SK-N-SH treated with all-trans-retinoic acid at 6 μM for 48 hours (cell line): ENCODE data around the gene PUSL1.

Experiments
- ATAC-seq: fragments of 200-7000 bp; cut with Tn5 transposase; 3 replicates; pipeline ENCODE4 v1.9.1; 2020; ENCODE audit warnings: mild to moderate bottlenecking, moderate library complexity
- TCF4 ChIP-seq: fragments of 250-450 bp; sonication (Bioruptor Pico); IDR thresholded peaks from 2 replicates; pipeline ENCODE4 v1.8.0; 2021; ENCODE audit warnings: mild to moderate bottlenecking, moderate library complexity, borderline replicate concordance
- ZNF8 ChIP-seq: fragments of 450-650 bp; formaldehyde crosslinking; IDR thresholded peaks from 2 replicates; pipeline ENCODE4 v1.5.0; 2020; ENCODE audit warnings: mild to moderate bottlenecking, moderate library complexity
- TF ChIP-seq, protein P1 (sequence below): fragments of 250-450 bp; sonication (Bioruptor Pico); IDR thresholded peaks from 2 replicates; pipeline ENCODE4 v1.5.0; 2020; ENCODE audit warnings: mild to moderate bottlenecking, moderate library complexity

The PUSL1 gene

DNA sequence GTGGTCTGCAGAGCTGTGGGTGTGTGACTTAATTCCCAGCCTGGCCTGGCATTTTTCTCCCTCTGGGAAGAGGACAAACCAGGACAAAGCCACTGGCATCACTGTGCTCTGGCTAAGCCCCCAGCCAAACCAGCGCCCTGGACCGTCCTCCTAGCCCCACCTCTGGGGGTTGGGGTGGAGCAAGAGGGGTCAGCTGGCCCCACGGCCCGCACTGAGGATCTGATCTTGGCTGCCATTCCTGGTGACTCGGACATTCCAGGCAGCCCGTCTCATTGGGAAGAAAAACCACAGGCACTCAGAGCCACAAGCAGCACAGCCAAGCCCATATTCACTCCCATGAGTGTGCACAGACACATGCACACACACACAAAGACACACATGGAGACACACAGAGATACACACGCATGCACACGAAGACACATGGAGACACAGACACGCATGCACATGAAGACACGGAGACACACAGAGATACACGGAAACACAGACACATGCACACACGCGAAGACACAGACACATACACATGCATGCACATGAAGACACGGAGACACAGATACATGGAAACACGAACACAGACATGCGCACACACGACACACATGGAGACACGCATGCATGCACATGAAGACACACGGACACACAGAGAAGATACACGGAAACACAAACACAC is 52.2 kb downstream of the PUSL1 start:
- no peak for TF ChIP-seq ZNF8 (CRISPR knock-in tag)
- no peak for TF ChIP-seq TCF4 (CRISPR knock-in tag)
- TF ChIP-seq, protein P1, sequence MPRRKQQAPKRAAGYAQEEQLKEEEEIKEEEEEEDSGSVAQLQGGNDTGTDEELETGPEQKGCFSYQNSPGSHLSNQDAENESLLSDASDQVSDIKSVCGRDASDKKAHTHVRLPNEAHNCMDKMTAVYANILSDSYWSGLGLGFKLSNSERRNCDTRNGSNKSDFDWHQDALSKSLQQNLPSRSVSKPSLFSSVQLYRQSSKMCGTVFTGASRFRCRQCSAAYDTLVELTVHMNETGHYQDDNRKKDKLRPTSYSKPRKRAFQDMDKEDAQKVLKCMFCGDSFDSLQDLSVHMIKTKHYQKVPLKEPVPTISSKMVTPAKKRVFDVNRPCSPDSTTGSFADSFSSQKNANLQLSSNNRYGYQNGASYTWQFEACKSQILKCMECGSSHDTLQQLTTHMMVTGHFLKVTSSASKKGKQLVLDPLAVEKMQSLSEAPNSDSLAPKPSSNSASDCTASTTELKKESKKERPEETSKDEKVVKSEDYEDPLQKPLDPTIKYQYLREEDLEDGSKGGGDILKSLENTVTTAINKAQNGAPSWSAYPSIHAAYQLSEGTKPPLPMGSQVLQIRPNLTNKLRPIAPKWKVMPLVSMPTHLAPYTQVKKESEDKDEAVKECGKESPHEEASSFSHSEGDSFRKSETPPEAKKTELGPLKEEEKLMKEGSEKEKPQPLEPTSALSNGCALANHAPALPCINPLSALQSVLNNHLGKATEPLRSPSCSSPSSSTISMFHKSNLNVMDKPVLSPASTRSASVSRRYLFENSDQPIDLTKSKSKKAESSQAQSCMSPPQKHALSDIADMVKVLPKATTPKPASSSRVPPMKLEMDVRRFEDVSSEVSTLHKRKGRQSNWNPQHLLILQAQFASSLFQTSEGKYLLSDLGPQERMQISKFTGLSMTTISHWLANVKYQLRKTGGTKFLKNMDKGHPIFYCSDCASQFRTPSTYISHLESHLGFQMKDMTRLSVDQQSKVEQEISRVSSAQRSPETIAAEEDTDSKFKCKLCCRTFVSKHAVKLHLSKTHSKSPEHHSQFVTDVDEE (CRISPR knock-in tag) = 0 out of 2 replicates have a peak, but pooled peaks have one; percentile 13
- ATAC-seq = peak; percentile 86
